ENCODE data around the gene AFG3L2.
A peak's percentile ranks its signal among the peaks of the same experiment; 100 is the strongest.

AFG3L2 gene

GRCh38 chr18:12291690-12292089 is 85.3 kb downstream of the AFG3L2 start:
- TF ChIP-seq CTCF (IDR thresholded peaks at IDR 0.05; ENCODE audit: control insufficient read depth, extremely low read depth, insufficient read depth), result no peak
- DNase-seq (ENCODE audit: low read depth), result no peak
- no peak overlapping the region for H3K4me3 ChIP-seq (ENCODE audit: low read depth, low read length)

GRCh38 chr18:12291161-12291560 is 85.9 kb downstream of the AFG3L2 start:
- TF ChIP-seq CTCF (IDR thresholded peaks at IDR 0.05; ENCODE audit: control insufficient read depth, extremely low read depth, insufficient read depth), result no peak
- no peak for DNase-seq (ENCODE audit: low read depth)
- H3K4me3 ChIP-seq (ENCODE audit: low read depth, low read length), result no peak overlapping the region

GRCh38 chr18:12290086-12290485 is 86.9 kb downstream of the AFG3L2 start:
- DNase-seq (ENCODE audit: low read depth), result no peak
- H3K4me3 ChIP-seq (ENCODE audit: low read depth, low read length), result no peak overlapping the region

GRCh38 chr18:12288403-12288755 is 88.6 kb downstream of the AFG3L2 start:
- no peak overlapping the region for H3K4me3 ChIP-seq (ENCODE audit: low read depth, low read length)
- no peak for DNase-seq (ENCODE audit: low read depth)
- no peak for TF ChIP-seq CTCF (IDR thresholded peaks at IDR 0.05; ENCODE audit: control insufficient read depth, extremely low read depth, insufficient read depth)

More at GRCh38 chr18:12290086-12290485, 86.9 kb downstream of the AFG3L2 start:
- TF ChIP-seq CTCF (IDR thresholded peaks at IDR 0.05; ENCODE audit: control insufficient read depth, extremely low read depth, insufficient read depth), result no peak

- TF ChIP-seq CTCF (IDR thresholded peaks at IDR 0.05; ENCODE audit: control insufficient read depth, extremely low read depth, insufficient read depth), result no peak
- no peak for DNase-seq (ENCODE audit: low read depth)
These were observed 89.2 kb downstream of the AFG3L2 start for GRCh38 chr18:12287684-12288402.

GRCh38 chr18:12287131-12287681 is 89.8 kb downstream of the AFG3L2 start:
- no peak overlapping the region for H3K4me3 ChIP-seq (ENCODE audit: low read depth, low read length)
- no peak for TF ChIP-seq CTCF (IDR thresholded peaks at IDR 0.05; ENCODE audit: control insufficient read depth, extremely low read depth, insufficient read depth)
- DNase-seq (ENCODE audit: low read depth), result no peak

More at GRCh38 chr18:12287684-12288402, 89.2 kb downstream of the AFG3L2 start:
- H3K4me3 ChIP-seq (ENCODE audit: low read depth, low read length), result peak overlapping the region; percentile 29

- no peak for DNase-seq (ENCODE audit: low read depth)
- no peak overlapping the region for H3K4me3 ChIP-seq (ENCODE audit: low read depth, low read length)
- no peak for TF ChIP-seq CTCF (IDR thresholded peaks at IDR 0.05; ENCODE audit: control insufficient read depth, extremely low read depth, insufficient read depth)
These were observed 93.4 kb downstream of the AFG3L2 start for GRCh38 chr18:12283666-12284065.
